GM12878 (cell line): ENCODE data around the gene TUT4. TPM values are rescaled to one million over a fixed set of nuclear protein-coding genes. Genes with fewer than 3 reads are reported as not detected.

Experiments
- ATAC-seq: fragments of 200-7000 bp; cut with Tn5 transposase; 3 replicates; pipeline ENCODE4 v1.9.1; 2020; ENCODE audit warnings: mild to moderate bottlenecking, moderate library complexity
- BruUV-seq: library from RNA; stranded (reverse); fragments of 400-500 nt; replicated peaks from 2 replicates; lab custom pipeline; 2021; lab: Mats Ljungman, UMichigan
- CTCF ChIA-PET: fragments of 300-600 bp; sonication (Branson Sonifier 250); formaldehyde crosslinking; extraction: SDS; loops from one replicate; lab custom pipeline; 2021; ENCODE audit warnings: inconsistent platforms; lab: Yijun Ruan, JAX
- POLR2A ChIA-PET: fragments of 350-600 bp; formaldehyde crosslinking; extraction: SDS; loops from one replicate; lab custom pipeline; 2021; ENCODE audit warnings: inconsistent platforms; lab: Charles Lee
- RAD21 ChIA-PET: fragments of 300-600 bp; sonication (Branson Sonifier 250); formaldehyde crosslinking; loops from one replicate; lab custom pipeline; 2023; ENCODE audit warnings: antibody characterized with exemption; ENCODE audit not compliant: unreplicated experiment; lab: Charles Lee
- SMC1A ChIA-PET: fragments of 300-600 bp; sonication (Branson Sonifier 250); formaldehyde crosslinking; loops from one replicate; lab custom pipeline; 2023; ENCODE audit not compliant: unreplicated experiment, uncharacterized antibody; lab: Charles Lee
- DNase-seq: peaks from one replicate; pipeline ENCODE4 v3.0.0-alpha.2; 2011; ENCODE audit warnings: low read depth, low spot score
- FAIRE-seq: peaks from 3 replicates; lab custom pipeline; 2011; peaks lifted over from hg19 to GRCh38; lab: Jason Lieb, UNC
- H2AFZ ChIP-seq: 2 replicates; pipeline ENCODE4 v1.6.0; 2011; ENCODE audit warnings: low read depth, low read length, control low read depth; ENCODE audit not compliant: control insufficient read depth
- H3K27ac ChIP-seq: 2 replicates; pipeline ENCODE4 v1.5.1; 2011; ENCODE audit warnings: control low read depth; ENCODE audit not compliant: control insufficient read depth, insufficient read depth
- H3K27me3 ChIP-seq, 2 experiments: replicated peaks in 1 of 2; 2 replicates each; pipeline versions ENCODE4 v1.6.0 to v1.6.1; 2011; ENCODE audit warnings: low read length in 1 of 2; ENCODE audit not compliant: control insufficient read depth in 2 of 2, insufficient read depth in 2 of 2
- H3K36me3 ChIP-seq, 2 experiments: 2 replicates each; pipeline ENCODE4 v1.5.1; 2011; ENCODE audit warnings: low read length in 1 of 2; ENCODE audit not compliant: control insufficient read depth in 2 of 2, insufficient read depth in 2 of 2
- H3K4me1 ChIP-seq: 2 replicates; pipeline ENCODE4 v1.6.1; 2011; ENCODE audit warnings: mild to moderate bottlenecking, low read length, moderate library complexity, mixed read lengths; ENCODE audit not compliant: control insufficient read depth, insufficient read depth
- H3K4me2 ChIP-seq: 2 replicates; pipeline ENCODE4 v1.6.0; 2011; ENCODE audit warnings: control low read depth; ENCODE audit not compliant: control insufficient read depth, insufficient read depth
- H3K4me3 ChIP-seq: fragments of 200-600 bp; sonication (generic); 2 replicates; pipeline ENCODE4 v1.5.1; 2016
- H3K79me2 ChIP-seq: 2 replicates; pipeline ENCODE4 v1.6.0; 2011; ENCODE audit warnings: low read length; ENCODE audit not compliant: control insufficient read depth, insufficient read depth
- H3K9ac ChIP-seq: 2 replicates; pipeline ENCODE4 v1.8.0; 2011; ENCODE audit warnings: low read length, control low read depth, mixed read lengths; ENCODE audit not compliant: control insufficient read depth, insufficient read depth
- H3K9me3 ChIP-seq: replicated peaks from 3 replicates; pipeline ENCODE4 v1.5.1; 2011; ENCODE audit warnings: mild to moderate bottlenecking, low read length; ENCODE audit not compliant: control insufficient read depth, insufficient read depth
- H4K20me1 ChIP-seq: 2 replicates; pipeline ENCODE4 v1.6.0; 2011; ENCODE audit not compliant: control insufficient read depth, insufficient read depth
- CREM ChIP-seq: IDR thresholded peaks from 2 replicates; pipeline ENCODE4 v1.6.1; 2014; ENCODE audit warnings: antibody characterized with exemption, low read depth
- ETV6 ChIP-seq, 2 experiments: fragments of 450-650 bp in 1 of 2; IDR thresholded peaks in 1 of 2; conservative IDR thresholded peaks in 1 of 2; 2 replicates each; pipeline ENCODE4 v1.6.1; 2014; ENCODE audit warnings: antibody characterized with exemption in 1 of 2, borderline replicate concordance in 1 of 2, low read depth in 1 of 2, mild to moderate bottlenecking in 1 of 2, moderate library complexity in 1 of 2
- JUND ChIP-seq: IDR thresholded peaks from 2 replicates; pipeline ENCODE4 v1.6.1; 2012; ENCODE audit warnings: low read depth, mild to moderate bottlenecking, low read length, improper control_type of control experiment, moderate library complexity
- KAT2A ChIP-seq: conservative IDR thresholded peaks from 2 replicates; pipeline ENCODE4 v1.6.1; 2011; ENCODE audit warnings: low read depth, low read length; ENCODE audit not compliant: control insufficient read depth
- KDM1A ChIP-seq: fragments of 200-600 bp; sonication (generic); IDR thresholded peaks from 2 replicates; pipeline ENCODE4 v1.6.1; 2016; ENCODE audit warnings: borderline replicate concordance
- NFIC ChIP-seq: IDR thresholded peaks from 2 replicates; pipeline ENCODE4 v1.6.1; 2012; ENCODE audit warnings: low read depth, mild to moderate bottlenecking, inconsistent platforms, low read length, moderate library complexity
- POLR2AphosphoS2 ChIP-seq: IDR thresholded peaks from 2 replicates; pipeline ENCODE4 v1.6.1; 2011; ENCODE audit warnings: low read depth, mild to moderate bottlenecking, low read length, improper control_type of control experiment, moderate library complexity
- RAD21 ChIP-seq: IDR thresholded peaks from 2 replicates; pipeline ENCODE4 v1.6.1; 2011; ENCODE audit warnings: mild to moderate bottlenecking, low read depth, low read length, moderate library complexity; ENCODE audit not compliant: insufficient read depth
- RBBP5 ChIP-seq: fragments of 200-600 bp; sonication (generic); conservative IDR thresholded peaks from 2 replicates; pipeline ENCODE4 v1.6.1; 2016
- RCOR1 ChIP-seq: conservative IDR thresholded peaks from 2 replicates; pipeline ENCODE4 v1.6.1; 2012; ENCODE audit warnings: low read depth, low read length, improper control_type of control experiment
- SUZ12 ChIP-seq: fragments of 200-600 bp; sonication (generic); IDR thresholded peaks from one replicate; pipeline ENCODE4 v1.6.1; 2018; ENCODE audit warnings: antibody characterized with exemption, mild to moderate bottlenecking; ENCODE audit not compliant: unreplicated experiment
- TAF1 ChIP-seq: IDR thresholded peaks from 2 replicates; pipeline ENCODE4 v1.6.1; 2011; ENCODE audit warnings: mild to moderate bottlenecking, low read depth, low read length, borderline replicate concordance
- TCF12 ChIP-seq: IDR thresholded peaks from 2 replicates; pipeline ENCODE4 v1.6.1; 2011; ENCODE audit warnings: low read depth, mild to moderate bottlenecking, low read length
- ZNF217 ChIP-seq: fragments of 450-650 bp; IDR thresholded peaks from 2 replicates; pipeline ENCODE4 v1.6.1; 2017; ENCODE audit warnings: antibody characterized with exemption, mild to moderate bottlenecking
- WGBS: methylation state at CpG from one replicate; pipeline ENCODE4 v1.1.6; 2016; ENCODE audit warnings: low lambda C conversion rate; ENCODE audit not compliant: insufficient replicate concordance, insufficient coverage; ENCODE audit errors: missing lambda C conversion rate; 5-methylcytosine and 5-hydroxymethylcytosine counted together
- in situ Hi-C: fragments of 300-500 bp; cut with MboI; formaldehyde crosslinking; loops from 9 replicates; pipeline ENCODE4 v1.14.3; 2018; ENCODE audit warnings: mixed read lengths
- intact Hi-C: fragments of 100-400 bp; cut with micrococcal nuclease; formaldehyde crosslinking; loops from one replicate; pipeline ENCODE4 v1.14.2; 2022; ENCODE audit not compliant: unreplicated experiment
- polyA plus RNA-seq, 11 experiments: library from polyadenylated mRNA; depleted of rRNA in 4 of 11; unstranded in 6 of 11; stranded (reverse) in 5 of 11; fragments of >200 nt; fragmentation: Nextera tagmentation in 4 of 11; fragmentation: Illumina TruSeq in 1 of 11; extraction: Ambion mirVana in 4 of 11; extraction: Trizol in 1 of 11; gene quantifications; 1 replicate in 1 of 11; 2 replicates in 10 of 11; pipeline versions ENCODE4 v1.2.1 to v1.2.3, GENCODE V29; 2011 to 2016; ENCODE audit warnings: inconsistent platforms in 2 of 11, missing spikeins in 2 of 11, low read depth in 1 of 11
- total RNA-seq, 4 experiments: library from RNA; depleted of rRNA in 3 of 4; stranded (reverse); fragments of >200 nt in 3 of 4; fragmentation: Illumina TruSeq in 1 of 4; extraction: Trizol in 1 of 4; gene quantifications; 2 replicates each; pipeline versions ENCODE4 v1.2.1 to v1.2.3, GENCODE V29; 2013 to 2021
- TF ChIP-seq, protein P1 (sequence below): IDR thresholded peaks from 2 replicates; pipeline ENCODE4 v1.6.1; 2012; ENCODE audit warnings: mild to moderate bottlenecking, low read depth, low read length
- TF ChIP-seq, protein P2 (sequence below): fragments of 450-650 bp; IDR thresholded peaks from 2 replicates; pipeline ENCODE4 v1.6.1; 2017; ENCODE audit warnings: borderline replicate concordance
- TF ChIP-seq, protein P3 (sequence below): fragments of 450-650 bp; IDR thresholded peaks from 2 replicates; pipeline ENCODE4 v1.6.1; 2018; ENCODE audit warnings: borderline replicate concordance, mild to moderate bottlenecking; ENCODE audit not compliant: partially characterized antibody

The TUT4 gene
- total and polyA plus RNA-seq, 10 of the 15 experiments (the other 5 are each of a cell fraction or from before 2014, with no cell fraction given): 9.4 to 40.7 (median 27.6) TPM

DNA sequence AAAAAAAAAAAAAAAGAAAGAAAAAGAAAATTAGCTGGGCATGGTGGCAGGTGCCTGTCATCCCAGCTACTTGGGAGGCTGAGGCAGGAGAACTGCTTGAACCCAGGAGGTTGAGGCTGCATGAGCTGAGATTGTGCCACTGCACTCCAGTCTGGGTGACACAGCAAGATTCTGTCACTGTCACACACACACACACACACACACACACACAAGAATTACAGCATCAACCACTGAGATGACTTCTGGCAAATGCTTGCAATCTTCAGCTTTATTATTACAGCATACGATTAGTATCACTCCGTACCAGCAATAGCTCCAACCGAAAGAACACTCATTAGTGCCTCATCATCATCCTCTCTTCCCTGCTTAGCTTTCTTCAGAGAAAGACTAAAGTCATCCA is 153.3 kb downstream of the TUT4 start (continued):
- TF ChIP-seq, protein P1, sequence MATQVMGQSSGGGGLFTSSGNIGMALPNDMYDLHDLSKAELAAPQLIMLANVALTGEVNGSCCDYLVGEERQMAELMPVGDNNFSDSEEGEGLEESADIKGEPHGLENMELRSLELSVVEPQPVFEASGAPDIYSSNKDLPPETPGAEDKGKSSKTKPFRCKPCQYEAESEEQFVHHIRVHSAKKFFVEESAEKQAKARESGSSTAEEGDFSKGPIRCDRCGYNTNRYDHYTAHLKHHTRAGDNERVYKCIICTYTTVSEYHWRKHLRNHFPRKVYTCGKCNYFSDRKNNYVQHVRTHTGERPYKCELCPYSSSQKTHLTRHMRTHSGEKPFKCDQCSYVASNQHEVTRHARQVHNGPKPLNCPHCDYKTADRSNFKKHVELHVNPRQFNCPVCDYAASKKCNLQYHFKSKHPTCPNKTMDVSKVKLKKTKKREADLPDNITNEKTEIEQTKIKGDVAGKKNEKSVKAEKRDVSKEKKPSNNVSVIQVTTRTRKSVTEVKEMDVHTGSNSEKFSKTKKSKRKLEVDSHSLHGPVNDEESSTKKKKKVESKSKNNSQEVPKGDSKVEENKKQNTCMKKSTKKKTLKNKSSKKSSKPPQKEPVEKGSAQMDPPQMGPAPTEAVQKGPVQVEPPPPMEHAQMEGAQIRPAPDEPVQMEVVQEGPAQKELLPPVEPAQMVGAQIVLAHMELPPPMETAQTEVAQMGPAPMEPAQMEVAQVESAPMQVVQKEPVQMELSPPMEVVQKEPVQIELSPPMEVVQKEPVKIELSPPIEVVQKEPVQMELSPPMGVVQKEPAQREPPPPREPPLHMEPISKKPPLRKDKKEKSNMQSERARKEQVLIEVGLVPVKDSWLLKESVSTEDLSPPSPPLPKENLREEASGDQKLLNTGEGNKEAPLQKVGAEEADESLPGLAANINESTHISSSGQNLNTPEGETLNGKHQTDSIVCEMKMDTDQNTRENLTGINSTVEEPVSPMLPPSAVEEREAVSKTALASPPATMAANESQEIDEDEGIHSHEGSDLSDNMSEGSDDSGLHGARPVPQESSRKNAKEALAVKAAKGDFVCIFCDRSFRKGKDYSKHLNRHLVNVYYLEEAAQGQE: no peak
- TF ChIP-seq TAF1 (no peak), RAD21 (no peak), CREM (no peak)
- TF ChIP-seq, protein P2, sequence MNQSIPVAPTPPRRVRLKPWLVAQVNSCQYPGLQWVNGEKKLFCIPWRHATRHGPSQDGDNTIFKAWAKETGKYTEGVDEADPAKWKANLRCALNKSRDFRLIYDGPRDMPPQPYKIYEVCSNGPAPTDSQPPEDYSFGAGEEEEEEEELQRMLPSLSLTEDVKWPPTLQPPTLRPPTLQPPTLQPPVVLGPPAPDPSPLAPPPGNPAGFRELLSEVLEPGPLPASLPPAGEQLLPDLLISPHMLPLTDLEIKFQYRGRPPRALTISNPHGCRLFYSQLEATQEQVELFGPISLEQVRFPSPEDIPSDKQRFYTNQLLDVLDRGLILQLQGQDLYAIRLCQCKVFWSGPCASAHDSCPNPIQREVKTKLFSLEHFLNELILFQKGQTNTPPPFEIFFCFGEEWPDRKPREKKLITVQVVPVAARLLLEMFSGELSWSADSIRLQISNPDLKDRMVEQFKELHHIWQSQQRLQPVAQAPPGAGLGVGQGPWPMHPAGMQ: no peak
- TF ChIP-seq, all 136 proteins: peak for 0

GRCh38 chr1:52393174-52393573 is 159.7 kb downstream of the TUT4 start:
- in situ Hi-C loops: no loop called here
- no peak overlapping the region for H3K4me3 ChIP-seq
- no peak for DNase-seq
- ChIA-PET SMC1A (interaction anchor here (1.0 kb wide), 1 partner anchor 12 kb away, joined by 4 read pairs; the partner anchor contains the start of gene PRPF38A), POLR2A (interaction anchor here (0.6 kb wide), 1 partner anchor 10 kb away, joined by 3 read pairs; no protein-coding TSS in a partner anchor), CTCF (no interaction called here), RAD21 (no interaction called here)
- H3K9ac ChIP-seq: no peak overlapping the region
- H4K20me1 ChIP-seq: no peaks in the 10 kb centered on the region
- H3K4me2 ChIP-seq: no peak overlapping the region
- H3K36me3 ChIP-seq: peaks cover 3 to 25% of the 10 kb centered on the region in 2 experiments
- BruUV-seq: no TSS peak
- no peaks in the 10 kb centered on the region; the same call in 1 of the 2 replicates for H3K79me2 ChIP-seq
- H3K9me3 ChIP-seq: no peaks in the 10 kb centered on the region
- 43% methylated on average over 5 of the region's 5 CpGs for WGBS
- no peak overlapping the region for H3K27ac ChIP-seq
- intact Hi-C loops: no loop called here
- H3K4me1 ChIP-seq: no peaks in the 10 kb centered on the region
- no peak for ATAC-seq
- no peak for FAIRE-seq
- H3K27me3 ChIP-seq: no peaks in the 10 kb centered on the region
- no peak overlapping the region for H2AFZ ChIP-seq
- no peak for TF ChIP-seq POLR2AphosphoS2
- no peak for TF ChIP-seq RBBP5
- no peak for TF ChIP-seq KDM1A
- no peak for TF ChIP-seq RCOR1
- no peak for TF ChIP-seq ZNF217
- TF ChIP-seq KAT2A: no peak
- no peak for TF ChIP-seq ETV6 (conservative IDR thresholded peaks at IDR 0.05 in 1 of 2, IDR thresholded peaks at IDR 0.05 in 1 of 2; ENCODE audit: borderline replicate concordance in 1 of 2, low read depth in 1 of 2)
- no peak for TF ChIP-seq NFIC
- TF ChIP-seq JUND: no peak
- TF ChIP-seq TCF12: no peak
- no peak for TF ChIP-seq SUZ12
- TF ChIP-seq, protein P3, sequence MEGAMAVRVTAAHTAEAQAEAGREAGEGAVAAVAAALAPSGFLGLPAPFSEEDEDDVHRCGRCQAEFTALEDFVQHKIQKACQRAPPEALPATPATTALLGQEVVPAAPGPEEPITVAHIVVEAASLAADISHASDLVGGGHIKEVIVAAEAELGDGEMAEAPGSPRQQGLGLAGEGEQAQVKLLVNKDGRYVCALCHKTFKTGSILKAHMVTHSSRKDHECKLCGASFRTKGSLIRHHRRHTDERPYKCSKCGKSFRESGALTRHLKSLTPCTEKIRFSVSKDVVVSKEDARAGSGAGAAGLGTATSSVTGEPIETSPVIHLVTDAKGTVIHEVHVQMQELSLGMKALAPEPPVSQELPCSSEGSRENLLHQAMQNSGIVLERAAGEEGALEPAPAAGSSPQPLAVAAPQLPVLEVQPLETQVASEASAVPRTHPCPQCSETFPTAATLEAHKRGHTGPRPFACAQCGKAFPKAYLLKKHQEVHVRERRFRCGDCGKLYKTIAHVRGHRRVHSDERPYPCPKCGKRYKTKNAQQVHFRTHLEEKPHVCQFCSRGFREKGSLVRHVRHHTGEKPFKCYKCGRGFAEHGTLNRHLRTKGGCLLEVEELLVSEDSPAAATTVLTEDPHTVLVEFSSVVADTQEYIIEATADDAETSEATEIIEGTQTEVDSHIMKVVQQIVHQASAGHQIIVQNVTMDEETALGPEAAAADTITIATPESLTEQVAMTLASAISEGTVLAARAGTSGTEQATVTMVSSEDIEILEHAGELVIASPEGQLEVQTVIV: no peak
